ENCODE measurements around the gene PDE1A.

DNA sequence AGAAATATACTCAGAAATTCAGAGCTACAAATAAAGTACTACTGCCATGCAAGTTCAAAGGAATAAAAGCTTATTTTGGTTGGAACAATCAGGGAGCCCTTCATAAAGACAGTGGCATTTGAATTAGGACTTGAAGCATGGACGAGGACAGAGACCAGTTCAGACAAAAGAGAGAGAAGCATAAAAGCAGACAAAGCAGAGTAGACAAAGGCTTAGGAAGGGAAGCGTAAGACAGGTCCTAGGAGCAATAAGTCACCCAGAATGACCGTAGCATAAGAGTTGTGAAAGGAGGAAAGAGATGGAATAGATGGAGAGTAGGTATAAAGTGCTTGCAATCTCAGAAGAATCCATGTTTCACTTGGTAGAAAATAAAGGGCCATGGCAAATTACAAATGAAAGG lies 14.0 kb downstream of the PDE1A start:
- TF ChIP-seq EP300 (IDR thresholded peaks at IDR 0.05; ENCODE audit: borderline replicate concordance in 1 of 2, control insufficient read depth in 1 of 2, low read depth in 2 of 2, low read length in 2 of 2) (no peak), ZZZ3 (IDR thresholded peaks at IDR 0.05; ENCODE audit: control insufficient read depth, insufficient read length, low read depth) (no peak), RFX5 (IDR thresholded peaks at IDR 0.05; ENCODE audit: low read depth, low read length) (no peak), SIN3A (IDR thresholded peaks at IDR 0.05; ENCODE audit: low read depth, low read length) (no peak), FOXK2 (IDR thresholded peaks at IDR 0.05) (no peak), ZNF274 (IDR thresholded peaks at IDR 0.05; ENCODE audit: insufficient read depth, insufficient read length) (no peak), FOS (IDR thresholded peaks at IDR 0.05; ENCODE audit: borderline replicate concordance, extremely low read depth, insufficient read length) (no peak), EZH2 (IDR thresholded peaks at IDR 0.05; ENCODE audit: borderline replicate concordance, control insufficient read depth, low read depth, low read length) (no peak), DPF2 (IDR thresholded peaks at IDR 0.05) (no peak)
- TF ChIP-seq, protein P1, sequence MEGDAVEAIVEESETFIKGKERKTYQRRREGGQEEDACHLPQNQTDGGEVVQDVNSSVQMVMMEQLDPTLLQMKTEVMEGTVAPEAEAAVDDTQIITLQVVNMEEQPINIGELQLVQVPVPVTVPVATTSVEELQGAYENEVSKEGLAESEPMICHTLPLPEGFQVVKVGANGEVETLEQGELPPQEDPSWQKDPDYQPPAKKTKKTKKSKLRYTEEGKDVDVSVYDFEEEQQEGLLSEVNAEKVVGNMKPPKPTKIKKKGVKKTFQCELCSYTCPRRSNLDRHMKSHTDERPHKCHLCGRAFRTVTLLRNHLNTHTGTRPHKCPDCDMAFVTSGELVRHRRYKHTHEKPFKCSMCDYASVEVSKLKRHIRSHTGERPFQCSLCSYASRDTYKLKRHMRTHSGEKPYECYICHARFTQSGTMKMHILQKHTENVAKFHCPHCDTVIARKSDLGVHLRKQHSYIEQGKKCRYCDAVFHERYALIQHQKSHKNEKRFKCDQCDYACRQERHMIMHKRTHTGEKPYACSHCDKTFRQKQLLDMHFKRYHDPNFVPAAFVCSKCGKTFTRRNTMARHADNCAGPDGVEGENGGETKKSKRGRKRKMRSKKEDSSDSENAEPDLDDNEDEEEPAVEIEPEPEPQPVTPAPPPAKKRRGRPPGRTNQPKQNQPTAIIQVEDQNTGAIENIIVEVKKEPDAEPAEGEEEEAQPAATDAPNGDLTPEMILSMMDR (IDR thresholded peaks at IDR 0.05 in 2 of 3, conservative IDR thresholded peaks at IDR 0.05 in 1 of 3; ENCODE audit: control insufficient read depth in 2 of 3, extremely low read depth in 1 of 3, insufficient read depth in 1 of 3, low read depth in 3 of 3, low read length in 3 of 3): no peak
- TF ChIP-seq, protein P2, sequence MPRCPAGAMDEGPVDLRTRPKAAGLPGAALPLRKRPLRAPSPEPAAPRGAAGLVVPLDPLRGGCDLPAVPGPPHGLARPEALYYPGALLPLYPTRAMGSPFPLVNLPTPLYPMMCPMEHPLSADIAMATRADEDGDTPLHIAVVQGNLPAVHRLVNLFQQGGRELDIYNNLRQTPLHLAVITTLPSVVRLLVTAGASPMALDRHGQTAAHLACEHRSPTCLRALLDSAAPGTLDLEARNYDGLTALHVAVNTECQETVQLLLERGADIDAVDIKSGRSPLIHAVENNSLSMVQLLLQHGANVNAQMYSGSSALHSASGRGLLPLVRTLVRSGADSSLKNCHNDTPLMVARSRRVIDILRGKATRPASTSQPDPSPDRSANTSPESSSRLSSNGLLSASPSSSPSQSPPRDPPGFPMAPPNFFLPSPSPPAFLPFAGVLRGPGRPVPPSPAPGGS (IDR thresholded peaks at IDR 0.05; ENCODE audit: borderline replicate concordance, insufficient read depth, low read depth, low read length, poor library complexity, severe bottlenecking): no peak
- TF ChIP-seq, protein P3, sequence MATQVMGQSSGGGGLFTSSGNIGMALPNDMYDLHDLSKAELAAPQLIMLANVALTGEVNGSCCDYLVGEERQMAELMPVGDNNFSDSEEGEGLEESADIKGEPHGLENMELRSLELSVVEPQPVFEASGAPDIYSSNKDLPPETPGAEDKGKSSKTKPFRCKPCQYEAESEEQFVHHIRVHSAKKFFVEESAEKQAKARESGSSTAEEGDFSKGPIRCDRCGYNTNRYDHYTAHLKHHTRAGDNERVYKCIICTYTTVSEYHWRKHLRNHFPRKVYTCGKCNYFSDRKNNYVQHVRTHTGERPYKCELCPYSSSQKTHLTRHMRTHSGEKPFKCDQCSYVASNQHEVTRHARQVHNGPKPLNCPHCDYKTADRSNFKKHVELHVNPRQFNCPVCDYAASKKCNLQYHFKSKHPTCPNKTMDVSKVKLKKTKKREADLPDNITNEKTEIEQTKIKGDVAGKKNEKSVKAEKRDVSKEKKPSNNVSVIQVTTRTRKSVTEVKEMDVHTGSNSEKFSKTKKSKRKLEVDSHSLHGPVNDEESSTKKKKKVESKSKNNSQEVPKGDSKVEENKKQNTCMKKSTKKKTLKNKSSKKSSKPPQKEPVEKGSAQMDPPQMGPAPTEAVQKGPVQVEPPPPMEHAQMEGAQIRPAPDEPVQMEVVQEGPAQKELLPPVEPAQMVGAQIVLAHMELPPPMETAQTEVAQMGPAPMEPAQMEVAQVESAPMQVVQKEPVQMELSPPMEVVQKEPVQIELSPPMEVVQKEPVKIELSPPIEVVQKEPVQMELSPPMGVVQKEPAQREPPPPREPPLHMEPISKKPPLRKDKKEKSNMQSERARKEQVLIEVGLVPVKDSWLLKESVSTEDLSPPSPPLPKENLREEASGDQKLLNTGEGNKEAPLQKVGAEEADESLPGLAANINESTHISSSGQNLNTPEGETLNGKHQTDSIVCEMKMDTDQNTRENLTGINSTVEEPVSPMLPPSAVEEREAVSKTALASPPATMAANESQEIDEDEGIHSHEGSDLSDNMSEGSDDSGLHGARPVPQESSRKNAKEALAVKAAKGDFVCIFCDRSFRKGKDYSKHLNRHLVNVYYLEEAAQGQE (IDR thresholded peaks at IDR 0.05; ENCODE audit: low read depth, low read length): no peak

Measured in GM12878 (cell line).